A673 (cell line): ENCODE measurements around the gene GABRD.

Experiments used
- CTCF ChIP-seq: fragments of 300-800, 200-600 bp; sonication (generic); conservative IDR thresholded peaks from 2 replicates; pipeline ENCODE4 v1.5.1; 2017; ENCODE audit warnings: low read depth, mild to moderate bottlenecking, antibody characterized with exemption, low read length, moderate library complexity, mixed read lengths
- EZH2 ChIP-seq: fragments of 200-600 bp; sonication (generic); IDR thresholded peaks from 2 replicates; pipeline ENCODE4 v1.6.1; 2017; ENCODE audit warnings: borderline replicate concordance, low read depth, mild to moderate bottlenecking, mixed read lengths, antibody characterized with exemption, low read length; ENCODE audit not compliant: poor library complexity, severe bottlenecking

GRCh38 chr1:2060072-2060471 lies 40.9 kb downstream of the GABRD start:
- no peak for TF ChIP-seq CTCF
- no peak for TF ChIP-seq EZH2
